ENCODE measurements around the gene OGFR. TPM values are rescaled to one million over a fixed set of nuclear protein-coding genes. Genes with fewer than 3 reads are reported as not detected.

Gene OGFR
- total and polyA plus RNA-seq, 2 donors (not counting 1 experiment from before 2014, with no cell fraction given): 71.7 to 102 TPM

- H3K4me1 ChIP-seq (ENCODE audit: control insufficient read depth in 2 of 2, insufficient read depth in 2 of 2, low read length in 2 of 2): peaks cover 0 to 11% of the 10 kb centered on the region in 2 donors
- 95% methylated on average over 13 of the region's 13 CpGs for WGBS (ENCODE audit: insufficient coverage)
- no peak overlapping the region for H2AFZ ChIP-seq (ENCODE audit: insufficient read depth, low read depth, low read length, poor library complexity, severe bottlenecking)
- Mint-ChIP-seq H3K9me3 (ENCODE audit: insufficient read depth) (no peaks in the 10 kb centered on the region), H3K27me3 (no peaks in the 10 kb centered on the region), H3K27ac (no peak overlapping the region), H3K4me3 (no peak overlapping the region), H3K4me1 (peaks cover 7% of the 10 kb centered on the region)
- peaks cover 0 to 2% (median under 1%) of the 10 kb centered on the region in 4 experiments for H3K27me3 ChIP-seq (replicated peaks in 1 of 4; ENCODE audit: control extremely low read depth in 1 of 4, control insufficient read depth in 3 of 4, insufficient read depth in 4 of 4, low read length in 3 of 4)
- H3K4me2 ChIP-seq (replicated peaks; ENCODE audit: low read depth, low read length, poor library complexity, severe bottlenecking): no peak overlapping the region
- H3K36me3 ChIP-seq (replicated peaks in 1 of 2; ENCODE audit: control extremely low read depth in 1 of 2, control insufficient read depth in 1 of 2, extremely low read depth in 1 of 2, insufficient read depth in 2 of 2, low read length in 1 of 2): peaks cover 2 to 9% of the 10 kb centered on the region in 2 experiments
- H3K4me3 ChIP-seq (ENCODE audit: control extremely low read depth in 1 of 5, extremely low read depth in 1 of 5, insufficient read depth in 1 of 5, low read depth in 2 of 5, low read length in 4 of 5): no peak overlapping the region
- H3K9ac ChIP-seq (ENCODE audit: low read length): no peak overlapping the region
- no peaks in the 10 kb centered on the region for H3K9me3 ChIP-seq (ENCODE audit: control extremely low read depth in 1 of 3, control insufficient read depth in 2 of 3, insufficient read depth in 1 of 3, low read length in 2 of 3)
- H3K79me2 ChIP-seq (ENCODE audit: control insufficient read depth, insufficient read depth, low read length): peaks cover 5% of the 10 kb centered on the region
- CTCF ChIA-PET: interaction anchor here (0.6 to 1.6 kb wide), 2 partner anchors 45 to 369 kb away, joined by 3 read pairs; no protein-coding TSS in a partner anchor
- POLR2A ChIA-PET: no interaction called here
- intact Hi-C loops (cut with micrococcal nuclease): no loop called here
- no peak for TF ChIP-seq CTCF (IDR thresholded peaks at IDR 0.05)
- no peak for TF ChIP-seq EZH2 (IDR thresholded peaks at IDR 0.05; ENCODE audit: borderline replicate concordance, insufficient read depth, low read depth, low read length, poor library complexity, severe bottlenecking)
- DNase-seq: no peak
- ATAC-seq (ENCODE audit: low read depth): no peak
- no peak overlapping the region for H3K27ac ChIP-seq (ENCODE audit: low read length in 2 of 2)
- H4K20me1 ChIP-seq (ENCODE audit: control insufficient read depth, insufficient read depth, low read length, poor library complexity, severe bottlenecking): peaks cover under 1% of the 10 kb centered on the region
These were observed 49.5 kb downstream of the OGFR start for GRCh38 chr20:62854121-62854520.

- H3K27me3 Mint-ChIP-seq: no peaks in the 10 kb centered on the region
- 85% methylated on average over 4 of the region's 5 CpGs for WGBS (ENCODE audit: insufficient coverage)
- intact Hi-C loops (cut with micrococcal nuclease): no loop called here
- no peak for TF ChIP-seq EZH2 (IDR thresholded peaks at IDR 0.05; ENCODE audit: borderline replicate concordance, insufficient read depth, low read depth, low read length, poor library complexity, severe bottlenecking)
- TF ChIP-seq CTCF (IDR thresholded peaks at IDR 0.05): no peak
- Histone ChIP-seq H3K9ac (ENCODE audit: low read length) (no peak overlapping the region), H3K4me1 (ENCODE audit: control insufficient read depth in 2 of 2, insufficient read depth in 2 of 2, low read length in 2 of 2) (peaks cover under 1 to 21% of the 10 kb centered on the region in 2 donors), H3K36me3 (replicated peaks in 1 of 2; ENCODE audit: control extremely low read depth in 1 of 2, control insufficient read depth in 1 of 2, extremely low read depth in 1 of 2, insufficient read depth in 2 of 2, low read length in 1 of 2) (peaks cover 2 to 9% of the 10 kb centered on the region in 2 experiments), H3K4me2 (replicated peaks; ENCODE audit: low read depth, low read length, poor library complexity, severe bottlenecking) (no peak overlapping the region), H3K4me3 (ENCODE audit: control extremely low read depth in 1 of 5, extremely low read depth in 1 of 5, insufficient read depth in 1 of 5, low read depth in 2 of 5, low read length in 4 of 5) (no peak overlapping the region), H3K27me3 (replicated peaks in 1 of 4; ENCODE audit: control extremely low read depth in 1 of 4, control insufficient read depth in 3 of 4, insufficient read depth in 4 of 4, low read length in 3 of 4) (peaks cover 0 to 5% (median 3%) of the 10 kb centered on the region in 4 experiments), H2AFZ (ENCODE audit: insufficient read depth, low read depth, low read length, poor library complexity, severe bottlenecking) (no peak overlapping the region), H3K9me3 (ENCODE audit: control extremely low read depth in 1 of 3, control insufficient read depth in 2 of 3, insufficient read depth in 1 of 3, low read length in 2 of 3) (no peaks in the 10 kb centered on the region), H4K20me1 (ENCODE audit: control insufficient read depth, insufficient read depth, low read length, poor library complexity, severe bottlenecking) (peaks cover 10% of the 10 kb centered on the region), H3K79me2 (ENCODE audit: control insufficient read depth, insufficient read depth, low read length) (peaks cover 5% of the 10 kb centered on the region), H3K27ac (ENCODE audit: low read length in 2 of 2) (no peak overlapping the region)
- no peak for DNase-seq
- peaks cover 14% of the 10 kb centered on the region for H3K4me1 Mint-ChIP-seq
- H3K27ac Mint-ChIP-seq: no peak overlapping the region
- ChIA-PET CTCF (no interaction called here), POLR2A (no interaction called here)
- H3K4me3 Mint-ChIP-seq: no peak overlapping the region
- ATAC-seq (ENCODE audit: low read depth): no peak
- H3K9me3 Mint-ChIP-seq (ENCODE audit: insufficient read depth): no peaks in the 10 kb centered on the region
These were observed 50.5 kb downstream of the OGFR start for GRCh38 chr20:62855120-62855519.

Data from B cell (primary cell).